Bronchial epithelial cell (primary cell): ENCODE results near the gene PDE4B. TPM values are rescaled to one million over a fixed set of nuclear protein-coding genes. Genes with fewer than 3 reads are reported as not detected.

Source experiments
- DNase-seq: peaks from one replicate; pipeline ENCODE4 v3.0.0-alpha.2; 2010; ENCODE audit warnings: low read depth
- FAIRE-seq: peaks from 2 replicates; lab custom pipeline; 2011; peaks lifted over from hg19 to GRCh38; lab: Jason Lieb, UNC
- H3K27me3 ChIP-seq: 2 replicates; pipeline ENCODE4 v1.5.1; 2011; ENCODE audit warnings: low read length; ENCODE audit not compliant: control insufficient read depth, insufficient read depth
- H3K36me3 ChIP-seq: 2 replicates; pipeline ENCODE4 v1.5.1; 2011; ENCODE audit warnings: low read length; ENCODE audit not compliant: control insufficient read depth, insufficient read depth
- H3K4me3 ChIP-seq: 2 replicates; pipeline ENCODE4 v1.5.1; 2011; ENCODE audit warnings: mild to moderate bottlenecking, low read depth, low read length, control low read depth
- total RNA-seq: library from RNA; depleted of rRNA; stranded (reverse); fragments of >200 nt; gene quantifications from 2 replicates; pipeline ENCODE4 v1.2.1, GENCODE V29; 2014
- TF ChIP-seq, protein P1 (sequence below): IDR thresholded peaks from 2 replicates; pipeline ENCODE4 v1.5.1; 2011; ENCODE audit warnings: mild to moderate bottlenecking, moderate library complexity, low read length, control low read depth, inconsistent platforms; ENCODE audit not compliant: insufficient read depth, severe bottlenecking

Gene PDE4B
- total RNA-seq, 1 donor from 2014 or later: 0.26 TPM

DNA sequence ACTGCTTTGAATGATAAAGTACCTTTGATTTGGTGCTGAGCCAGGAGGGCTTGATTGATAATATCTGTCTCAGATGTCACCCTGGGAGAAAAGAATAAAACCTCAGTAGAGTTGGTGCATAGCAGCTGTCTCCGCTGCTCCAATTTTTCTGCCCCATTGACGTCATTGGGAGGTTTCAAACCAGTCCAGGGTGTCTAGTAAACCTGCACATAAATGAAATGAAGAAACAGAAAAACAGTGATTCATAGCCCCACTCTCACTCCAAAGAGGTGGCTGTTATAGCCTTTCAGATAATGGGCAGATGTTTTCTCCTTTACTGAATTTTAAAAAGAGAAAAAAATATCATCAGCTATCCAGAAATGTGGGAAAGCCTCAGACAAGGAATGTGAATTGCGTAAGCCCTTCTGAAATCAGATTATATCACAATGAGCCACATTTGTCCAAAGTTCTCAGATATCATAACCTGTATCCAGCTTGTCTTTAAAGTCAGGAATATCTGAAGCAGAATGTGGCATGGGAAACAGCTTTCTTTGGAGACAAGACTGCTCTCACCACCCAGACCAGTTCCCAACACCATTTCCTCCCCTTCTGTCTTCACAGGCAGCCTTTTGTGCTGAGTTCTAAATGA lies 390.0 kb downstream of the PDE4B start:
- TF ChIP-seq, protein P1, sequence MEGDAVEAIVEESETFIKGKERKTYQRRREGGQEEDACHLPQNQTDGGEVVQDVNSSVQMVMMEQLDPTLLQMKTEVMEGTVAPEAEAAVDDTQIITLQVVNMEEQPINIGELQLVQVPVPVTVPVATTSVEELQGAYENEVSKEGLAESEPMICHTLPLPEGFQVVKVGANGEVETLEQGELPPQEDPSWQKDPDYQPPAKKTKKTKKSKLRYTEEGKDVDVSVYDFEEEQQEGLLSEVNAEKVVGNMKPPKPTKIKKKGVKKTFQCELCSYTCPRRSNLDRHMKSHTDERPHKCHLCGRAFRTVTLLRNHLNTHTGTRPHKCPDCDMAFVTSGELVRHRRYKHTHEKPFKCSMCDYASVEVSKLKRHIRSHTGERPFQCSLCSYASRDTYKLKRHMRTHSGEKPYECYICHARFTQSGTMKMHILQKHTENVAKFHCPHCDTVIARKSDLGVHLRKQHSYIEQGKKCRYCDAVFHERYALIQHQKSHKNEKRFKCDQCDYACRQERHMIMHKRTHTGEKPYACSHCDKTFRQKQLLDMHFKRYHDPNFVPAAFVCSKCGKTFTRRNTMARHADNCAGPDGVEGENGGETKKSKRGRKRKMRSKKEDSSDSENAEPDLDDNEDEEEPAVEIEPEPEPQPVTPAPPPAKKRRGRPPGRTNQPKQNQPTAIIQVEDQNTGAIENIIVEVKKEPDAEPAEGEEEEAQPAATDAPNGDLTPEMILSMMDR: no peak
- Histone ChIP-seq H3K4me3 (no peak overlapping the region), H3K36me3 (no peaks in the 10 kb centered on the region), H3K27me3 (no peaks in the 10 kb centered on the region)
- DNase-seq (peak; percentile 8), FAIRE-seq (no peak)

DNA sequence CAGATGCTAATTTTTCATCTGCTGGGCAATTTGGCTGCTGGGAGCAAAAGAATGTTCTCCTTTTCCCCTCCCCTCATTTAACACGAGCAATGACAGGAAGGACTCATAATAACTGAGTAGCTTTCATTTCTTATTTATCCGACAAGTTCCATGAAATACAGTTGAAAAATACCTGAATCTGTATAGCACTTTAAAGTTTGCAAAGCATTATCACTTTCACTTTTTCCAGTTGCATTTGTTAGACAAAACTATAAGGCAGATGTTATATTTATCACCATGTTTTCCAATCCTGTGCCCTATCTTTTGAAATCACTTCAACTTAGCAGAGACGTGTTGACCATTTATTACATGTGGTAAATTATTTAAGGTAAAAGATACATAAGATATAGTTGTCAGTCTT lies 390.7 kb downstream of the PDE4B start:
- H3K27me3 ChIP-seq: no peaks in the 10 kb centered on the region
- DNase-seq (no peak), FAIRE-seq (no peak)
- TF ChIP-seq, protein P1: no peak
- no peak overlapping the region for H3K4me3 ChIP-seq
- H3K36me3 ChIP-seq: no peaks in the 10 kb centered on the region

DNA sequence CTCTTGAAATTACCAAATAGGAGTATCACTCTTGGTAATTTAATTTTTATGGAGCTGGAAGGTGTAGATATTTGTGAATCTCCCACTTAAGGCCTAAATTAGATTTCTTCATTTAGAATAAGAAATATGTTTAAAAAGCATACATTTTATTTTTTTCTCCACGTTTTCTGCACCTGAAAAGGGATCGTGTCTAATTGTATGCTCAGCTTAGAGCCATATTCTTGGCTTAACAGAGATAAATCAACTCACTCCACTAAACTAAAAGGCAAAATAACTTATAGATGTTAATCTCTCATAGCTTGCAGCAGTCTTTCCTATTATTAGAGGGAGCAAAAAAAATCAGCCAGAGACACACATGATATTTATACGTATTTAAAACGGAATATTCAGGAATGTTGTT lies 404.4 kb downstream of the PDE4B start:
- Histone ChIP-seq H3K36me3 (no peaks in the 10 kb centered on the region), H3K27me3 (no peaks in the 10 kb centered on the region), H3K4me3 (no peak overlapping the region)
- TF ChIP-seq, protein P1: no peak
- no peak for FAIRE-seq
- no peak for DNase-seq

DNA sequence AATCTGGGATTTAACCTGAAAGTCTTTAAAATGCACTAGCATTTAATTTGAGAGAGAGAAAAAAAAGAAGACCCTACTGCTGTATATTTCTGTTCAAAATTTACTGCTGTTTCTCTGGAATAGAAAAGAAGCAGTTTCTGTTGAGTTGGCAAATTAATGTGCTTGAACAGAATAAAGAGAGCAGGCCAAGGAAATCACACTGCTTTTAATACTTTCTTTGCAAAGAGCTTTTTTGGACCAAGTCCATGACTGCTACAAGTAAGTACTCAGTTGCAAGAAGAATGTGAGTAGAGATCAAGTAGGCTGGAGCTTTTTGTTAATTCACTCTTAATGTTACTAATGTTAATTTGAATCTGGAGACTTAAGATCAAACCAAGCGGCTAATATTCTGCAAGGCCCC lies 405.1 kb downstream of the PDE4B start:
- TF ChIP-seq, protein P1: no peak
- Histone ChIP-seq H3K27me3 (no peaks in the 10 kb centered on the region), H3K36me3 (no peaks in the 10 kb centered on the region), H3K4me3 (no peak overlapping the region)
- FAIRE-seq: no peak
- no peak for DNase-seq

DNA sequence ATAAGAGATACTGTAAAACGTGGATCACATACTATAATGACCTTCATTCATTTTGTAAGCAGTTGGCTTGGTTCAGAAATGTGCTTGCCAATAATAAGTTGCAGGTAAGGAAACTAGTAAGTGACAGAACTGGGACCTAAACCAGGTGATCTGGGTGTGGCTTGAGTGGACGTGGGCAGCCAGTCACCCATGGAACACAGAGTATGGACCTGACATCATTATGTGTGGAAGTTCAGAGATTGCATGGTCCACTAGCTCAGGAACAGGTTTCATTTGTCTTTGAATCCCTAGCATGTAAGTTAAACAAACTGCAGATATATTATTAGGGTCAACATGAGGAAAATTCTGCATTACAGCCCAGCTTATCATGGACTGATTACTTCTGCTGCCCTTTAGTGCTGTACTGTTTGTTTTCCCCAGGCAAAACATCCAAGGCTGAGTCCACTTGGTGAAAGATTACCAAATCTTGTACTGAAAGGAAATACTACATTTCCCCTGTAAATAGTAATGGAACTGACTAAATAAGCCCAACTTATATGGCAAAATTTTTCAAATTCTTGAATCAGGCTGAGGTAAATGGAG lies 414.0 kb downstream of the PDE4B start:
- no peak overlapping the region for H3K4me3 ChIP-seq
- FAIRE-seq (no peak), DNase-seq (no peak)
- TF ChIP-seq, protein P1: no peak
- no peaks in the 10 kb centered on the region for H3K27me3 ChIP-seq
- H3K36me3 ChIP-seq: no peaks in the 10 kb centered on the region
